GM19193 (cell line): ENCODE results near the gene CFAP251.
A peak's percentile ranks its signal among the peaks of the same experiment; 100 is the strongest.

Experiments
- POLR2A ChIP-seq: IDR thresholded peaks from 4 replicates; pipeline ENCODE4 v1.6.1; 2011; ENCODE audit not compliant: insufficient read depth, insufficient read length; ENCODE audit errors: extremely low read depth

The CFAP251 gene

GRCh38 chr12:121982950-121983349 is 64.6 kb downstream of the CFAP251 start:
- no peak for TF ChIP-seq POLR2A

DNA sequence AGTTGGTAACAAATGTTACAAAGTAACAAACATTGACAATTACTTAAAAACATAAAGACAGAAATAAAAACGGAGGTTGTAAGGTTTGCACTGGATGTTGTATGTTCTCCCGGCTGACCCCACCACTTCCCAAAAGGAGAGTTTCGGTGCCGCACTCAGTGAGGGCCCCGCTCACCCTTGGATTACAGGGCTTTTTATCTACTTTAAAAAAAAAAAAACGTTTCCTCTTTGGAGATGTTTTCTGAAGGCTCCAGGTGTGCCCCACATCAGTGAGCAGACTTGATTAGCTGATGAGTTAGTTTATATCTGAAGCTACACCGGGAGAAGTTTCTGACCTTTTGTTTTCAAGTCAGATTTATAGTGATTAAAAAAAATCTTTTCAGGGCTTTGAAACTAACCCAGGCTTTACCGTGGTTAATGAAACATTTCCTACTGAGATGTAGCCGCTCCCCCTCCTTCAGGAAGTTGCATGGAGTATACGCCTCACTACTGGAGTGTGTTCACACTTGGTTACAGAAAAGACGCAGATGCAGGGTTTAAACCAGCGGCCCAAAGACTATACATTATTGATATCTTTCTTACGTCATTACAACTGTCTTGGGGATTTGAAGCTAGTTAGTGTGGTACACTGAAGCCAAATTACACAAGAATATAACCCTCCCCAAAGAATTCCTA is 65.3 kb downstream of the CFAP251 start:
- TF ChIP-seq POLR2A, result no peak

- no peak for TF ChIP-seq POLR2A
Observed at GRCh38 chr12:121986489-121987245, 68.3 kb downstream of the CFAP251 start.

- TF ChIP-seq POLR2A, result no peak
Observed at GRCh38 chr12:121989276-121990113, 71.1 kb downstream of the CFAP251 start.

DNA sequence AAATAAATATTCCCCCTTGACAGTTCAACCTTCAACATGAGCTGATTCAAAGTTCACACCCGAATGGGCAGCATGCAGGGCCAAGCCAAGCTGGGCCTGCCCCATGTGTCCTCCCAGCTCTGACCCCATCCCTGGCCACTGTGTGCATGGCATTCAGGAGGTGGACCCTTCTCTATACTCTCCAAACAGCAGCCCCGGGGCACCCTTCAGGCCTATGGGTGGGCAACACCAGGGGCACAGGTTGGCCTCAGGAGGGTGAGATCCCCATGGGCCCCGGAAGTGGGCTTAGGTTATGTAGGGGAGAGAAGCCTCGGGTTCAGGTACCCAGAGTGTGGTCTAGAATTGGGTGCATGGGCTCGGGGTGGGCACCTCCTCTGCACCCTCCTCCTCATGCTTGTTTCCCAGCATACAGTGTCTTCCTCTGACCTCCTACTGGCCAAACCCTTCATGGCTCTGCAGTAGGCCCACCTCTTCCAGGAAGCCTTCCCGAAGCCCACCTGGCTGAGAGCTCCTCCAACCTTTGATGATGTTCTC is 71.8 kb downstream of the CFAP251 start:
- TF ChIP-seq POLR2A, result no peak

GRCh38 chr12:121990692-121991603 is 72.6 kb downstream of the CFAP251 start:
- peak; percentile 27 for TF ChIP-seq POLR2A

GRCh38 chr12:121992059-121992879 is 73.9 kb downstream of the CFAP251 start:
- TF ChIP-seq POLR2A, result peak; percentile 61

DNA sequence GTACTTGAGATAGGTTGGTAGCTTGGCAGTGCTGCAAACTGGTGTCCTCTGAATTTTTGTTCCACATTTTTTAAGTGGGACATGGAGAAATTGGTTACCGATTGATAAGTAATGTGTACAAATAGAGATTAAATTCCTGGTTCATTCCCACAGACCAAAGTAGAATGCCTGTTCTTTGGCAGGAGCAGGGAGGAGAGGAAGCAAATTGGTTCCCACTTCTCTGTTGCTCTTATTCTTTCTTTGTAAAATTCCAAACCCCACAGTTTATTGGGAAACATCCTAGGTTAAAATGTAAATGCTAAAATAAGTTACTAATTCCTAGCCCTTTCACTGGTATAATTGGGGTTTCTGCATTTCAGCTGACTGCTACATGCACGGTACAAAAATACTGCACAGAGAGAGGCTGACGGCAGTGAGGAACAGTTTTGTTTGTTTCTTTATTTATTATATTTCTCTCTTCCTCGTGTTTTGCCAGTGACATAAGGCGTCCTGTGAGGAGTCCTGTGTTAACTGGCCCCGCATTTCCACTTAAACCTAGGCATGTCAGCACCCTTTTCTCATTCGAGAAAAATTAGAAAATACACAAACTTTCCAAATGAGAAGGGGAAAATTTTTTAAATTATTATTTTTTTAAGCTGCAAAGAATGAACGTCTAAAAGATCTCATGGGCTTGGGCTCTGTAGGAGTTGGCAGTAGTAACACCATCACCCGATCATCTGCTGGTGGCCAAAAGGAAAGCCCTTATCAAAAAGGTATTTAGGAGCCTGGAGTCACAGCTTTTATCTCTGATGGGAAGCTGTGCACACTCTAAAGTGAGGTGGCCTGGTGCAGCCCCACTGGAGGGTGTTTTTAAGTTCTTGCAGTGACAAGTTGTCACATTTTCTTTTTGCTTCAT is 77.9 kb downstream of the CFAP251 start:
- TF ChIP-seq POLR2A, result no peak

GRCh38 chr12:121996945-121997612 is 78.7 kb downstream of the CFAP251 start:
- TF ChIP-seq POLR2A, result no peak

- TF ChIP-seq POLR2A, result no peak
Observed at GRCh38 chr12:122001466-122002209, 83.2 kb downstream of the CFAP251 start.

- peak; percentile 27 for TF ChIP-seq POLR2A
Observed at GRCh38 chr12:122003651-122004611, 85.5 kb downstream of the CFAP251 start.
